HTERT RPE-1 (cell line): ENCODE data around the gene CHPF.

Source experiments
- in situ Hi-C: fragments of 300-500 bp; cut with MboI; formaldehyde crosslinking; loops from 4 replicates; pipeline ENCODE4 v1.14.3; 2020; ENCODE audit warnings: low sequenced_read_pairs

The CHPF gene, protein sequence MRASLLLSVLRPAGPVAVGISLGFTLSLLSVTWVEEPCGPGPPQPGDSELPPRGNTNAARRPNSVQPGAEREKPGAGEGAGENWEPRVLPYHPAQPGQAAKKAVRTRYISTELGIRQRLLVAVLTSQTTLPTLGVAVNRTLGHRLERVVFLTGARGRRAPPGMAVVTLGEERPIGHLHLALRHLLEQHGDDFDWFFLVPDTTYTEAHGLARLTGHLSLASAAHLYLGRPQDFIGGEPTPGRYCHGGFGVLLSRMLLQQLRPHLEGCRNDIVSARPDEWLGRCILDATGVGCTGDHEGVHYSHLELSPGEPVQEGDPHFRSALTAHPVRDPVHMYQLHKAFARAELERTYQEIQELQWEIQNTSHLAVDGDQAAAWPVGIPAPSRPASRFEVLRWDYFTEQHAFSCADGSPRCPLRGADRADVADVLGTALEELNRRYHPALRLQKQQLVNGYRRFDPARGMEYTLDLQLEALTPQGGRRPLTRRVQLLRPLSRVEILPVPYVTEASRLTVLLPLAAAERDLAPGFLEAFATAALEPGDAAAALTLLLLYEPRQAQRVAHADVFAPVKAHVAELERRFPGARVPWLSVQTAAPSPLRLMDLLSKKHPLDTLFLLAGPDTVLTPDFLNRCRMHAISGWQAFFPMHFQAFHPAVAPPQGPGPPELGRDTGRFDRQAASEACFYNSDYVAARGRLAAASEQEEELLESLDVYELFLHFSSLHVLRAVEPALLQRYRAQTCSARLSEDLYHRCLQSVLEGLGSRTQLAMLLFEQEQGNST

DNA sequence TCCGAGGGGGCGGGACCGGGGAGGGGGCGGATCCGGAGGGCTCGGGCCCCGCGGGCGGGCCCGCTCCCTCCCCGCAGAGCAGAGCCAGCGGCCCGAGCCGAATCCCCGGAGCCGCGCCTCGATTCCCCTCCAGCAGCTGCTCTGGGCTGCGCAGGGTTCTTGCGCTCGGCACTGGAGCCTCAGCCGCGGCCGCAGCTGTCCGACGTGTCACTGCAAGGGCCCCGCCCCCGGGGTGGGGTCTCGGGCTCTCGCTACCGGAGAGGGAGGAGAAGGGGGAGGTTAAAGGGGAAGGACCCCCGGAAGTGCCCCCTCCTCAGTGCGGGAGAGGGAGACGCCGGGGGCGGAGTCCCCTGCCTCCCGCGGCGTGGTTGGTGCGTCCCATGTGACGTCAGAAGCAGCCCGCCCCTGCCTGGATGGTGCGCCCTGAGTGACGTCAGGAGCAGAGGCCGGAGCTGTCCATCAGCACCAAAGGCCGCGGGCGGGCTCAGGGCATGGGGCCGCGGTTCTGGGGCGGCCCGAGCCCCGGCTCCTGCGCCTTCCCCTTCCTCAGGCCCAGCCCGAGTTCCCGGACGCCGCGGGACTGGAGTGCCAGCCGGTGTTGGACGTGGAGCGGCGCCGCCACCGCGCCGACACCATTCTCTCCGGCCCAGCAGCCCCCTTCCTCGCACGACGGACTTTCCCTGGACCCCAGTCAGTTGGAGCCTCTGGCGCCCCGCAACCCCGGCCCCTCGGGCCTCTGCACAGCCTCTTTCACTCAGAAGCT is at the start of gene CHPF, which contains the start of gene TMEM198:
Gene CHPF, minus strand, starts transcription at position 214 of the 763 bp plus-strand sequence. CDS start 271 bp downstream, outside the sequence.
Gene TMEM198, plus strand, starts transcription at position 433 of the 763 bp plus-strand sequence. CDS start 700 bp downstream, outside the sequence.
- in situ Hi-C loops: no loop called here

DNA sequence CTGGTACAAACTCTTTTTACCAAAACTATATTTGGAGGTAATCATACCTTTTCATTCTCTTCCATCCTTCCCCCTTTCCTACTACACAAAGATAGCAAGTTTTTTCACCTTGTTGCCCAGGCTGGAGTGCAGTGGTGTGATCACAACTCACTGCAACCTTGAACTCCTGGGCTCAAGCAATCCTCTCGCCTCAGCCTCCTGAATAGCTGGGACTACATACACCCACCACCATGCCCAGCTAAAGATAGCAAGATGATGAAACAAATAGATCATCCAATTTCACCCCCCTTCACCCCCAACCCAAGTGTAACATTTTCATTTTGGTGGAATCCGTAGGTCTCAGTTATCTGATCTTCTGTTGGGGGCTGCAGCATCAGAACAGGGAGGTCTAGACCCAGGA is 49.5 kb upstream of the CHPF start:
- in situ Hi-C loops: no loop called here

DNA sequence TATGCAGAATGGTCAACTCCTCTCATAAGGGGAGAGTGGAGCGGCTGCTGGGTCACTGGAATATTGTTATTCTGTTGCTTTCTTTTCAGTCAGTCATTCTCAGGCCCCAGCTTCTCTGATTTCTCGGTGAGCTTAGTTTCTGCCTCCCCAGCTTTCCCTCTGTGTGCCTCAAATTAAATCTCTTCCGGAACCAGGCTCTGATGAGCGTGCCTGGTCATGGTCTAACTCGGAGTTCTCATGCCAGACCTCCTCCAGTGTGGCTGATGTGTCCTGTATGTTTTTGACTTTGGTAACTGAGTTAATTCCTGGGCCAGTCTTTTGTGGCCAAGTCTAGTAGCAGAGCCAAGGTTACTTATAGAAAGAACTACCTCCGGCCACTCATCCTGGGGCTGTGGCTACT is 49.1 kb upstream of the CHPF start:
- in situ Hi-C loops: no loop called here

DNA sequence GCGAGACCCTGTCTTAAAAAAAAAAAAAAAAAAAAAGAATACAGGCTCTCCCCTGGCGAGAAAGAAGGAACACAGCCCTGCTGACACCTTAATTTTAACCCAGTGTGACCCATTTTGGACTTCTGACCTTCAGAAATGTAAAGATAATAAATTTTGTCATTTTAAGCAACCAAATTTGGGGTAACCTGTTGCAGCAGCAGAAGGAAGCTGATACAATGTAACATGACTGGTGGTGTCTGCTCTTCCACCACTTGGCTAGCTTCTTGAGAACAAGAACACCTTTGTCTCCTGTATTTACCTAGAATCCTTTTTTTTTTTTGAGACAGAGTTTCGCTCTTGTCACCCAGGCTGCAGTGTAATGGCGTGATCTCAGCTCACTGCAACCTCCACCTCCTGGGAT is 47.5 kb upstream of the CHPF start:
- in situ Hi-C loops: no loop called here

DNA sequence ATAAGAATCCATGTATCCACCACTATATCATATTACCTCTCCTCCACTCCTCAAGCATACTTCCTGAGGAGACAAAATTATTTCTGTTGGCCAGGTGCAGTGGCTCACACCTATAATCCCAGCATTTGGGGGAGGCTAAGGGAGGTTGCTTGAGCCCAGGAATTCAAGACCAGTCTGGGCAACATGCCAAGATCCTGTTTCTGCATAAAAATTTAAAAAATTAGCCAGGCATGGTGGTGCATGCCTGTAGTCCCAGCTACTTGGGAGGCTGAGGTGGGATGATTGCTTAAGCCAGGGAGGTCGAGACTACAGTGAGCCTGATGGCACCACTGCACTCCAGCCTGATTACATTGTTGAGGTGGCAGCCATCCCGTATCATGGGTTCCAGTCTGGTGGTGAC is 37.7 kb upstream of the CHPF start:
- in situ Hi-C loops: no loop called here

DNA sequence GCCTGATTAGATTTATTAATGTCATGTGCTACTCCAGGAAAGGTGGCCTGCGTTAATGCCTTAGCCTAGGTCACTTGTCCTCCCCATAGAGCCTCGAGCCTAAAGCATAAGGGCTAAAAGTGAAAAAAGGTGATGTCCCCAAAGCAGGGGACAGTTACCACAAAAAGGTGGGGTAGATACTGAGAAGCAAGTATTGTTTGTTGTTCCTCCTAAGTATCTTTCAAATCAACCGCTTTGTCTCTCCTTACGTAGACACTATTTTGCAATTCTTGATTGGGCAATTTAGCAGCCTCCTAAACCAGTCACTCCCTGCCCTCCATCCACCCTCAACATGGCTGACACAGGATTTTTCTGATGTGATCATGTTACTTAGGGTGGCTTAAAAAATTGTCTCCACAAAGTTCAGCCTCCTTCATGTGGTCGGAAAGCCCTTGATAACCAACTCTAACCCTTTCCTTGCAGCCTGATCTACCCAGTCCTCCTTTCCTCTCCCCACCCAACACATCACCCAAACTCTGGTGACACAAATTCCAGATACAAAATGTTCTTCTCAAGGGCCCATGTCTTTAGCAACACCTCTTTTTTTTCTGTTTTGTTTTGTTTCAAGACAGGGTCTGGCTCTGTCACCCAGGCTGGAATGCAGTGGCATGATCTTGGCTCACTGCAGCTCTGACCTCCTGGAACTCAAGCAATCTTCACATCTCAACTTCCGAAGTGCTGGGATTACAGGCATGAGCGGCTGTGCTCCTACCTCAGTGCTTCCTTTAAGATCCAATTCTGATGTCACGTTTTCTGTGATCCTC is 35.4 kb upstream of the CHPF start:
- in situ Hi-C loops: no loop called here

DNA sequence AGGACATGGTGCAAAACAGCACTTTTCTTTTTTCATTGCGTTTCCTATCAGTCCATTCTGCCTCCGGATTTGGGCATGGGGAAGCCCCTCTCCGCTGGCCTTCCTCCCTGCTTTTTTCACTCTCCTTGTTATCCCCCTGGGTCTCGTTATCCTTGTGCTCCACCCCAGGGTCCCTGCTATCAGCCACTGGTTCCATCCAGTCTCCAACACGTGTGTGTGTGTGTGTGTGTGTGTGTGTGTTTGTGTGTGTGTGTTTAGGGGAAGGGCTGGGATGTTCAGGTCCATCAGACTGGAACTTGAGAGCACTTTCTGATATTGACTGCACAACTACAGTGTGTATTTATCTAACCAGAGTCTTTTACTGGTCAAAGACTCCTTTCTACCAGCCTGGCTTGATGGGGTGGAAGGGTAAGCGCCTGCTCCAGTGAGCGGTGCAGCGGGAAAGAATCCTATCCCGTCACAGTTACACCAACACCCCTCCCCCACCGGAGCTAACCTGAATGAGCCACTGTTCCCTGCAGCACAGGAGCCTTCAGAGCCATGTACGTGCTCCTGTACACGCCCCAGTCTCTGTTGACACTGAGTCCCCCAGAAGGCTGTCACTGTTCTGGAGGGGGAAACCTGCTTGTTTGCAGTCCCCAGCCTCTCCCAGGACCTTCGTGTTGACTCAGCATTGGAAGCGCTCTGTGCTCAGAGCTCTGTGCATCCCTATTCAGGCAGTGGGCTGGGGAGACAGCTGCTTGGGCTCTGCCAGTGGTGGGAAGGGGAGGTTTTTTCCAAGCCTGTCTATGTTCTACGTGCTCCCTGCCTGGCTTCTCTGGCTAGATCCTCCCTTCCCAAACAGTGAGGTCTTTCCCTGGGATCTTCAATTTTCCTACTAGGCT is 33.1 kb upstream of the CHPF start:
- in situ Hi-C loops: no loop called here

DNA sequence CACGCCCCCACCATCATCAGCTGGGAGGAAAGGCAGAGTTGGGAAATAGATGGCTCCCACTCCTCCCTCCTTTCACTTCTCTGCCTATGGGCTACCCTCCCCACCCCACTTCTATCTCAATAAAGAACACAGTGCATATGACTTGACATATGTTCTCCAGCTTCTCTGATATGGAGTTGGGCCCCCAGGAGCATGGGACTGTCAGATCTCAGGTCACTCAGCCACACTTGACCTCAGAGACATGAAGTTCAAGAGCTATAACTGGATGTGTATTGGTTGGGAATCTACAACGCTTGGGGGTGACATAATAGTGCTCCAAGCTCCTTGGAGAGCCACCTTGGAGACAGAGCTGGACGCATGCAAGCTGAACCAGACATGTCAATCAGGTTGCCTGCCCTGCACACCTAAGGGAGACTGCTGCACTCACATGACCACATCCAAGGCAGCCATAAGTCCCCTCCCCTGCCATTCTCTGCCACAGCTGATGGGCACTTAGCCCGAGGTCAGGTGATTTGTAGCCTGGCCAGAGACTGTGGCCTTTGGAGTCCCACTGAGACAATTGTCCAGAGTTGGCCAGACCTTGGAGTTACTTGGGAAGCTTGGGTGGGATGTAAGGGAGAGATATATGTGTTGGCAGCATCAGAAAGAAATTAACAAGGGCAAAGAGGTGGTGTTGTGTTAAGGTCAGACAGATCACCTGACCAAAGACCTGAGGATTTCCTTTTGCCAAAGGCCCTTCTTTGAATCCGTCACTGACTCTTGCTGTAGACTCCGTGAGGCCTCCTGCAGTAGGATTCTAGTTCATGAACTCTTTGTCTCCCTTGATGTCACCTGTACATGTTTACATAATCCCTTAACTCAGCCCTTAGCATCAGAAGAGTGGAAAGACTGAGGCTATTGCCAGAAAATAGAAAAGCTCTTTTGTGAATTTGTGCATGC is 32.2 kb upstream of the CHPF start:
- in situ Hi-C loops: no loop called here

DNA sequence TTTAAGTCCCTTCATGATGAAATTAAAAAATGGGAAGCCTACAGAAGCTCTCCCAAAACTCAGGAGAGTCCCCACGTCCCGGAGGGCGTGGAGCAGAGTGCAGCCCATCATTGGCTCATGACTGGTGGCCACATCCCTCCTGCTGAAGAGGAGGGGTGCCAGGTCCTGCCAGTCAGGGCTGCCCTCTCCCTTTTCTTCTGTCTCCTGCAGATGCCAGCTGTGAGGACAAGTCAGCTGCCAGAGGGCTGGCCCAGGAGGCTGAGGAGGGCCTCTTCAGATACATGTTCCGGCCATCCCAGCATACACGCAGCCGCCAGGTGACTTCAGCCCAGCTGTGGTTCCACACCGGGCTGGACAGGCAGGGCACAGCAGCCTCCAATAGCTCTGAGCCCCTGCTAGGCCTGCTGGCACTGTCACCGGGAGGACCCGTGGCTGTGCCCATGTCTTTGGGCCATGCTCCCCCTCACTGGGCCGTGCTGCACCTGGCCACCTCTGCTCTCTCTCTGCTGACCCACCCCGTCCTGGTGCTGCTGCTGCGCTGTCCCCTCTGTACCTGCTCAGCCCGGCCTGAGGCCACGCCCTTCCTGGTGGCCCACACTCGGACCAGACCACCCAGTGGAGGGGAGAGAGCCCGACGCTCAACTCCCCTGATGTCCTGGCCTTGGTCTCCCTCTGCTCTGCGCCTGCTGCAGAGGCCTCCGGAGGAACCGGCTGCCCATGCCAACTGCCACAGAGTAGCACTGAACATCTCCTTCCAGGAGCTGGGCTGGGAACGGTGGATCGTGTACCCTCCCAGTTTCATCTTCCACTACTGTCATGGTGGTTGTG is 31.1 kb upstream of the CHPF start:
- in situ Hi-C loops: no loop called here

DNA sequence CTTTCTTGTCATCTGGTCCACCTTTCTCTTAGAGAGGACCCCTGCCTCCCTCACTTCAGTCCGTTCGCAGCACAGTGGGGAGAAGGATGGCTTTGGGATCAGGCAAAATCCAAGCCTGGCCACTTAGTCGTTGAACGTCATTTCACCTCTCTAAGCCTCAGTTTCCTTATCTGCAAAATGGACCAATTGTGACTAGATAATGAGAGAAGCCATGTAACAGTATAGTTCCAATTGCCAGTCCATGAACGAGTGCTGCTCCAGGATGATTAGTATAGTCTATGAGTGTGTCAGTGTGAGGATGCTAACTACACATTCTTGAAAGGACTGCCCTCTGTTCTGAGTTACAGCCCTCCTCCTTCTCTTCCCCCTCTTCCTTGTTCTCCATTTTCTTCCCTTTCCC is 29.6 kb upstream of the CHPF start:
- in situ Hi-C loops: no loop called here

DNA sequence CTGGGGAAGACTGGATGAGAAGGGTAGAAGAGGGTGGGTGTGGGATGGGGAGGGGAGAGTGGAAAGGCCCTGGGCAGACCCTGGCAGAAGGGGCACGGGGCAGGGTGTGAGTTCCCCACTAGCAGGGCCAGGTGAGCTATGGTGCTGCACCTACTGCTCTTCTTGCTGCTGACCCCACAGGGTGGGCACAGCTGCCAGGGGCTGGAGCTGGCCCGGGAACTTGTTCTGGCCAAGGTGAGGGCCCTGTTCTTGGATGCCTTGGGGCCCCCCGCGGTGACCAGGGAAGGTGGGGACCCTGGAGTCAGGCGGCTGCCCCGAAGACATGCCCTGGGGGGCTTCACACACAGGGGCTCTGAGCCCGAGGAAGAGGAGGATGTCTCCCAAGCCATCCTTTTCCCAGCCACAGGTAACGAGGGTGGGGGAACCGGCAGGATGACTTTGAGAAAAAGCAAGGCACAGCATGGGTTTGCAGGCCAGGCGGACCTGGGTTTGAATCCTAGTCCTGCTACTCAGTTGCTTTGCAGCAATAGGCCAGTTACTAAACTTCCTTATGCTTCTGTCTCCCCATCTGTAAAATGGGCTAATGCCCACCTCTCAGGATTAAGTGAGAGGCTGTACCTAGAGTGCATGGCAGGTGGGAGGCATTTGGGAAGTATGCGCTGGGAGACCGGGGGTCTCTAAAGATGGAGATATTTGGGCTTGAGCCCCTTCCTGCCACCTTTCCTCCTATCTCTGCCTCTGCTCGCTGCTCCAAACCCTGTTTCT is 28.8 kb upstream of the CHPF start, which contains the start of gene INHA:
Gene INHA, plus strand, starts transcription at position 74 of the 765 bp plus-strand sequence. Its CDS starts 65 bp downstream, at position 139.
- in situ Hi-C loops: no loop called here

DNA sequence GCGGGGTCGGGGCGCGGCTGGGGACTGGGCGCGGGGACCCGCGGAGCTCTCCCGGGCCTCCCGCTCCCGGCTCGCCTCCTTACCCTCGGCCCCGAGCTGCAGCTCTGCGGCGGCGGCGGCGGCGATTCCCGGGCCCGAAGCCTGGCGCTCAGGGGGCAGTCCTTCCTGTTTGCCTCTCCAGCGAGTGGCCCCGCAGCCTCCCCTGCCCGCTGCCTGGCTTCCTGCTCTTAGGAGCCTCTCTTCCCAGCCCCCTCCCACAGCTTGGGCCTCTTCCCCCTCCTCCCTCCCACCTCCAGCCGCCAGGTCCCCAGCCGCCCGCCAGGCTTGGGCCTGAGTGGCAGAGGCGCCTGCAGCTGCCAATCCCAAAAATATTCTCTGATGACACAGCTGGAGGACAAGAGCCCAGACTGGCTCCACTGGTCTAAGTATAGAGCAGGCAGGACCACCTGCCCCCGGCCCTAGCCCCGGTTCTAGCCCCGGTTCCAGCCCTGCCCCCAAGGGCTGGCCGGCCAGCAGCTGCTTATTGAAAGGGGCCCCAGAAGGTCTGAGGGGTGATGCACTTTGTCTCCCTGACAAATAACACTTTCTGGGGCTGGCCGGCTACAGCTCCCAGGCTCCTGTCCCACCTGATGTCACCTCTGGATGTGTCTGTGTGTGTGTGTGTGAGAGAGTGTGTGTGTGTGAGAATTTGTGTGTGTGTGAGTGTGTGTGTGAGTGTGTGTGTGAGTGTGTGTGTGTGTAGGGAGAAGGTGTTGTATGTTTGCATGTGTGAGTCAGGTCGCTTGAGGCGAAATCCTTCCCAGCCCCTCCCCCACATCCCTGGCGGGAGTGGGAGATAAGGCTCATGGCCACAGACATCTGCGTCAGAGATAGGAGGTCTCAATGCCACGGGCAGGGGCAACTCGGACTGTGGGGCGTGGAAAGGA is 28.0 kb upstream of the CHPF start, which contains the start of gene OBSL1:
Gene OBSL1, minus strand, starts transcription at position 229 of the 926 bp plus-strand sequence. CDS start 307 bp downstream, outside the sequence.
- in situ Hi-C loops: no loop called here

DNA sequence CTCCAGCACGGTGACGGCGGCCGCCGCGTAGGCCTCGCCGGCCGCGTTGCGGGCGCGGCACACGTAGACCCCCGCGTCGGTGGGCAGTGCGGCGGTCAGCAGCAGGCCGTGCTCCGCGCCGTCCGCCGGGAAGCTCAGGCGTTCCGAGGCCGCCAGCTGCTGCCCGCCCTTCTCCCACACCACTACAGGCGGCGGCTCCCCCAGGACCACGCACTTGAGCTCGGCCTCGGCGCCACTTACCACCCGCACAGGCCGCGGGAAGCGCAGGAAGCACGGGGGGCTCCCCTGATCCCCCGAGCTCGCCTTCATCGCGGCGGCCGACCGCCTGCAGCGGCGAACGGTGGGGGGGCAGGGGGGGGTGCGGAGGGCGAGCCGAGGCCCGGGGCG is 27.3 kb upstream of the CHPF start:
- in situ Hi-C loops: no loop called here

DNA sequence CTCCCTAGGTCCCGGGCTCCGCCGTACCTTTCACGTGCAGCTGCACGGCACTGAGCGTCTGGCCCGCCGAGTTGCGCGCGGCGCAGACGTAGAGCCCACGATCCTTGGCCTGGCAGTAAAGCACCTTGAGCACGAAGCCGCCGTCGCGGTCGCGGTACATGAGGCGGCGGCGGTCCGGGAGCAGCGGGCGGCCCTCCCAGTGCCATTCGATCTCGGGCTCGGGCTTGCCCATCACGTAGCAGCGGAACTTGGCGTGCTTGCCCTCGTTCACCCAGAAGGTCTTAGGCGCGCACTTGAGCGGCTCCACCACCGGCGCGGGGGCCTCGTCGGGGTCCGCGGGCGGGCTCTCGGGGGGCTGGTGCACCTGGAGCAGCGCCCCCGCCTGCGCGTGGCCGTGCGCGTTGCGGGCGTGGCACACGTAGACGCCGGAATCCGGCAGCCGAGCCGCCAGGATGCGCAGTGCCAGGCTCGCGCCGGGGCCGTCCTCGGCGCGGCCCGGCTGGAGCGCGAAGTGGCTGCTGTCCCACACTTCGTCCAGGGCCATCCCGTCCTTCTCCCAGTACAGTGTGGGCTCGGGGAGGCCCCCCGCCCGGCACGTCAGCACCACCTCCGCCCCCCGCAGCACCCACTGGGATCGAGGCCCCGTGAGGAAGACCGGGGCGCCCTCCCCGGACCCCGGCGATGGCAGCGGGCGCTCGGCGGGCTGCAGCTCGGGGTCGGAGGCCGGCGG is 26.8 kb upstream of the CHPF start:
- in situ Hi-C loops: no loop called here

DNA sequence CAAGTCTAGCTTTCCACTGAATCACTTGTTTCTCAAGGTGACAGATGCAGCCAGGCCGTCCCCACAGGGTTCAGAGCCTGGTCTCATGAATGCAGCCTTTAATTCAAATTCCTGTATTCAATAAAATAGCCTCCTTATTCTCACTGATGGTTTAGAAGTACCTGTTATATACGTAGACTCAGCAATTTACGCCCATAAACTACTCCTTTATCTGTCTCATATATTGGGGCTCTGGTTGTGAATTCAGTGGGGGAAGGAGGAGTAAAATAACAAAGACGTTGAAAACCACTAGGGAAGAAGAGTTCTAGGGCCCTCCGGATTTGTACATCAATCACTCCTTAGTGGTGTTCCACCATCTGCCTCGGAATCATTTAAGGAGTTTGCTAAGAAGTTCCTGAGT is 26.0 kb upstream of the CHPF start:
- in situ Hi-C loops: no loop called here
